HG03066 (cell line): ENCODE data around the gene TMEM47.

Experiments
- ATAC-seq: cut with Tn5 transposase; IDR thresholded peaks from one replicate; pipeline ENCODE4 v1.9.1; 2021; ENCODE audit warnings: low read depth; ENCODE audit not compliant: unreplicated experiment

The TMEM47 gene

GRCh38 chrX:34656842-34657725 is at the start of gene TMEM47:
Gene TMEM47, minus strand, starts transcription at chrX:34657285. Its CDS starts 256 bp downstream, at chrX:34657029.
- ATAC-seq = no peak

- ATAC-seq = no peak
Measured at GRCh38 chrX:34687095-34687494, 30.0 kb upstream of the TMEM47 start.

GRCh38 chrX:34659575-34659974 is 2.5 kb upstream of the TMEM47 start:
- ATAC-seq = no peak

- no peak for ATAC-seq
Measured at GRCh38 chrX:34658326-34658725, 1.2 kb upstream of the TMEM47 start.

DNA sequence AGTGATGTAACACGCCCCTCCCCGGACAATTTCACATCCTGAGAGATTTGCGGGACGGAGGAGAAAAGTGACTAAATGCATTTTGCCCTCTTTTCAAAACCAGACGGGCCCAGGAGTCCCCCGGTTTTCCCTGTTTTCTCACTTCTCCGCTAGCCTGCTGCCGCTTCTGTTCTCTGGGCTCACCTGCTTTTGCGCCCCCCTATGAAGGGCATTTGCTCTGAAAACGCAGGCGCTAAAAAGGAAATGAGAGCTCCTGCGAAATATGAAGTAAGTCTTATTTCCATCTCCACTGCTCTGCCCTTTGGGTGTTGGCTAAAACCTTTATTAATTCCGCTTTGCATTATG is 613 bp upstream of the TMEM47 start:
- no peak for ATAC-seq

DNA sequence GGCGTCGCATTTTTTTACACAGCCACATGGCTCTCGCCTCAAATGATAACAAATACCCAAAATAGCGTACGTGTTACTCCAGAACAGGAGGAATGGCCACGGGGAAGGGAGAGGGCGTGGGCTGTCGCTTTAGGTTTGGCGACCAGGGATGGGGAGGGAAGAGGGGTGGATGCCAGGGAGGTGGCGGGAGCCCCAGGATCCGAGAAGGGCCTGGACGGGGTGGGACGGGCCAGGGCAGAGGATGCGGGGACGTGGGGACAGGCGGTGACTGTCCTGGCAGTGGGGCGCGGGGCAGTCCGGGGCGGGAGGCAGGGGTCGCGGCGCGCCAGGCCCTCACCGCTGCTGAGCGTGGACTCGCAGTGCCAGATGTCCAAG is 631 bp downstream of the TMEM47 start:
- ATAC-seq = no peak

GRCh38 chrX:34655501-34656455 is 1.3 kb downstream of the TMEM47 start:
- no peak for ATAC-seq

DNA sequence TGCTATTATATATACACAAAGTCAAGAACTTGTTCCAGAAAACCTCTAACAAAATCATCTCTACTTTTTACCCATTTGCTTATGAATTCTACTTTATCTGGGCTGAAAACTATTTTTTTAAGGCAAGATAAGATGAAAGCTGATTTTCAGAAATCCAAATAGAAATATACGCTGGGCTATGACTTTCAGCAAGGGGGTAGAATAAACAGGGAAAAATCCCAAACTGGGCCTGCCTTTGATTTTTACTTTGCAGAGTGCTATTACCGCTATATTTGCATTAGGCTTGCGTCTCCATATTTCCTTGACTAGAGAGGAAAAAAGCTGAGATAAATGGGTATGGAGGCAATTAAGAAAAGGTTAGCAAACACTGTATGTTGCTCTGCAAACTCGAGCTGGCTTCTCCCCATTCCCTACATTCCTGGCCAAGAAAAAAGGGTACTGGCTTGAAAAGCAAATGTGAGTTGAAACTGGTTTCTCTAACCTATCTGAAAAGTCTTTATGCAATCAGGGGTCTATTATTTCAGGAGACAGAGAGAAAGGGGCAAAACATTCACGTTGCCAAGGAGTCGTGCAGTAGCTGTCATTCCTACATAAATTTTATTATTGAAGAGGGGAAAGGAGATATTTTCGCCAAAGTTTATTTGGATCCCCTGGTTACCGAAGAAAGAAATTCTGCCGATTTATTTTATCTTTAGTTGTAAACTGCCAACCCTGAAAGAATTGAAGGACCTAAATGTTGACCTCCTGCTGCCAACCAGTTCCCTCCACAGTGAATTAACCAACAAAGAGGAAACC is 2.2 kb downstream of the TMEM47 start:
- ATAC-seq = no peak

DNA sequence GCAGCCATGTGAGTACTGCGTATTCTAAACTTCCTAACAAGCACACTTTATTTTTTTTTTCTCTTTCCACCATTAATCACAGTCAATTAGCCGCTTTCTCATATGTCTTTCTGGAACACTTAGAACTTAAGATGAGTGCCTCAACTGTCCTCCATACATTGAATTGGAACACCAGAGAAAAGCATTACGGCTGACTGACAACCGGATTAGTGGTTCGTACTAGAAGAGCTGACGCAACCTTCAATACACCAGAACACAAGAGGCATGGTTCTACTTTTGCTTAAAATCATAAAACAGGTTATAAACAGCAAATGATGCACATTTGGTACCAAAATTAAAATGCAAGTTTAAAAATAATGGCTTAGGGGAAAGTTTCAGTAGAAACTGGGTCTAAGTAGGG is 3.3 kb downstream of the TMEM47 start:
- ATAC-seq = no peak

DNA sequence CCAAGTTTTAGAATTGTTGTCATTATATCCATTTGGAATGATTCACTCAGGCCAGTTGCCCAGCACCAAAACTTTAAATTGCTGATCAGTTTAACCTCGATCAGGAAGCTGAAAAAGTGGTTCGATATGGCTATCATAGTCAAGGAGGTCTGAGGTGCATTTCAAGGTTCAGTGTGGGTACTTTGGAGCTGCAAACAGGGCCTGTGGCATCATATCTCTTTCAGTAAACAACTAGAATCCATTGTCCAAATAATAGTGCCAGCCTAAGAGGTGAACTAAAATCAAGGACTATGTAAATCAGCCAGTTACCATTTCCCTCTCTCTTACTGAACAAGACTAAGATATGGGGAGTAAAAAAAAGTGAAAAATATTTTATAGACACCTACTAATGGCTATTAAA is 14.2 kb downstream of the TMEM47 start:
- ATAC-seq = no peak

GRCh38 chrX:34638116-34638515 is 19.0 kb downstream of the TMEM47 start:
- ATAC-seq = no peak

DNA sequence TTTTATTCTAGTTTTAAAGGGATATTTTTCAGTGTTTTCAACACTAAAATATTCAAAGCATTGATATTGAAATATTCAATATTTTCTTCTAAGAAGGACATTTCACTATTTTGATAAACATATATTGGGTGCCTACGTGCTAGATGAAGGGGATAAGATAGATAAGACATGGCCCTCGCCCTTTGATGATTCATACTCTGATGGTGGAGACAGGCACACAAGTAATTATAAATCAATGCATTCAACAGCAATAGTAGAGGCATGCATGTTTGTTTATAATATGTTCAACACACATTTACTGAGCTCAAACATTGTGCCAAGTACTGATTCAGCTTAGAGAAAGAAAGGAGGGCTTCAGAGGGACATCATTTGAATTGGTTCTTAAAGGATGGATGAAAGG is 22.7 kb downstream of the TMEM47 start:
- no peak for ATAC-seq

- no peak for ATAC-seq
Measured at GRCh38 chrX:34632384-34632783, 24.7 kb downstream of the TMEM47 start.

- ATAC-seq = no peak
Measured at GRCh38 chrX:34631479-34632220, 25.4 kb downstream of the TMEM47 start.

GRCh38 chrX:34629572-34629971 is 27.5 kb downstream of the TMEM47 start:
- ATAC-seq = no peak

- ATAC-seq = no peak
Measured at GRCh38 chrX:34624416-34624815, 32.7 kb downstream of the TMEM47 start.

DNA sequence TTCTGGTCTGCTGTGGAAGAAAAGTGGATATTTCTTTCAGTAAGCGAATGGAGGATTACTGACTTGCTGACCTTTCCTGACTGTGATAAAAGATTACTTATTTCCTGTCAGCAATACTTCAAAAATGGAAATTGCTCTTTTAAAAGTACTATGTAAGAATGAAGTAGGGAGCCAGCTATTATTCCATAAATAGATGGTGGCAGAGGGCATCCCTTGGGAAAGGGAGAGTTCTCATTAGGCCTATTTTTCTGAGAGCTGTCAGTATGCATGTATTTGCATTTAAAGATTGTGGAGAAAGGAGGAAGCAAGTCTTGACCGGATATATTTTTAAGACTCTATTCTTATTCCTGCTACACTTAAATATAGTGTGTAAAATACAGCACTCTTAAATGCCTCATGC is 37.2 kb downstream of the TMEM47 start:
- ATAC-seq = no peak

DNA sequence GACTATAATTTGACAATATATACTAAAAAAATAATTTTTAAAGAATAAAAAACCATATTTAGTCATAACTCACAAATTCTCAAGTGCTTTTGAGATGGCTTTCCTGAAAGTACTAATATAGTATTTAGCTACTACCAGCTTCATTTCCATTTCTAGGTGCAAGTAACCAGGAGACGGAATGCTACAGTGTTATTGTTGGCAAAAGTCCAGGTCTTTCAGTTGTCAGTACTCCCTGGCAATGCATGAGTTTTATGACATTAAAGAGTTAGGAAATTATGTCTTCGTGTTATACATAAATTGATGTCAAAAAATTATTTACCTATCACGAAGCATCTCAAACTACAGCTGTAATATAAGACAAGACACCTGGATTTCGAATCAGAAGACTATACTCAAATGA is 45.0 kb downstream of the TMEM47 start:
- no peak for ATAC-seq

- ATAC-seq = no peak
Measured at GRCh38 chrX:34598362-34598761, 58.7 kb downstream of the TMEM47 start.

DNA sequence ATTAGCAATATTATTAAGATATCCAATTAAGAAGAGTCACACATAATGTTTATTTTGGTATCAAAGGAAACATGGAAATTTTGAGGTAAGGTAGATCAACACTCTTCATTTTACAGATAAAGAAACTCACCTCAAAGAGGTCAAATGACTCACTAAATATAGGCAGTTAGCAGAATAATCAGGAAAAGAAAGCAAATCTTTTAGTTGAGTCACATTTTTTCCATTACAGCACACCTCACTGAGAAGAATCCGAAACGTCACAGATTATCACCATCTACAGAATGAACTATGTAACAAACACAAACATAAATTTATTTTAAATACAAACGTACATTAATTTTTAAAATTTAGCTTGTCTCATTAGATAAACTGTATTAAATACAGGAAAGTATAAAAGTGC is 70.1 kb downstream of the TMEM47 start:
- no peak for ATAC-seq
